Caco-2 (cell line): ENCODE results near the gene CASP1. TPM values are rescaled to one million over a fixed set of nuclear protein-coding genes. Genes with fewer than 3 reads are reported as not detected.
"Not testable (repeated sequence)": the region's sequence is repeated elsewhere in the genome, so short reads cannot be mapped to it uniquely, and the experiment has no call there.

Experiments
- BruUV-seq: library from RNA; stranded (reverse); fragments of 400-500 nt; replicated peaks from 2 replicates; lab custom pipeline; 2021; lab: Mats Ljungman, UMichigan
- CTCF ChIA-PET: fragments of 300-600 bp; sonication (Branson Sonifier 250); formaldehyde crosslinking; loops from one replicate; lab custom pipeline; 2022; ENCODE audit warnings: antibody characterized with exemption; lab: Charles Lee
- POLR2A ChIA-PET: fragments of 300-600 bp; sonication (Branson Sonifier 250); formaldehyde crosslinking; loops from one replicate; lab custom pipeline; 2022; ENCODE audit warnings: antibody characterized with exemption; lab: Charles Lee
- DNase-seq, 2 experiments: peaks; one replicate each; pipeline versions ENCODE4 v3.0.0 to v3.0.0-alpha.2; 2020 to 2022
- H3K27me3 ChIP-seq: replicated peaks from 2 replicates; pipeline ENCODE4 v1.6.0; 2011; ENCODE audit warnings: low read length; ENCODE audit not compliant: control insufficient read depth, insufficient read depth
- H3K36me3 ChIP-seq: 2 replicates; pipeline ENCODE4 v1.5.1; 2011; ENCODE audit warnings: low read length; ENCODE audit not compliant: control insufficient read depth, insufficient read depth
- H3K4me1 ChIP-seq: fragments of 250-450 bp; sonication (Bioruptor Pico); 2 replicates; pipeline ENCODE4 v1.5.1; 2020; ENCODE audit warnings: mild to moderate bottlenecking
- H3K4me3 ChIP-seq: 2 replicates; pipeline ENCODE4 v1.5.1; 2011; ENCODE audit warnings: low read depth, mild to moderate bottlenecking, control low read depth, low read length
- H3K9me3 ChIP-seq: fragments of 250-450 bp; sonication (Bioruptor Pico); 2 replicates; pipeline ENCODE4 v1.5.1; 2020; ENCODE audit warnings: mild to moderate bottlenecking, moderate library complexity
- H3K27ac Mint-ChIP-seq: one replicate; pipeline ENCODE4 v1.8.0; 2022; ENCODE audit warnings: mixed read lengths; ENCODE audit not compliant: unreplicated experiment
- H3K27me3 Mint-ChIP-seq: one replicate; pipeline ENCODE4 v1.8.0; 2022; ENCODE audit warnings: mixed read lengths; ENCODE audit not compliant: insufficient read depth, unreplicated experiment
- H3K36me3 Mint-ChIP-seq: one replicate; pipeline ENCODE4 v1.8.0; 2022; ENCODE audit warnings: mild to moderate bottlenecking, mixed read lengths; ENCODE audit not compliant: insufficient read depth, unreplicated experiment
- H3K4me1 Mint-ChIP-seq: one replicate; pipeline ENCODE4 v1.8.0; 2022; ENCODE audit warnings: low read depth, mixed read lengths; ENCODE audit not compliant: unreplicated experiment
- H3K4me3 Mint-ChIP-seq: one replicate; pipeline ENCODE4 v1.8.0; 2022; ENCODE audit warnings: mild to moderate bottlenecking, moderate library complexity, mixed read lengths; ENCODE audit not compliant: unreplicated experiment
- H3K9me3 Mint-ChIP-seq: one replicate; pipeline ENCODE4 v1.8.0; 2022; ENCODE audit warnings: mixed read lengths; ENCODE audit not compliant: unreplicated experiment
- CTCF ChIP-seq, 2 experiments: fragments of 200-600 bp in 1 of 2; IDR thresholded peaks; 1 replicate in 1 of 2; 2 replicates in 1 of 2; pipeline versions ENCODE4 v1.5.1 to v1.8.0; 2011 to 2022; ENCODE audit warnings: antibody characterized with exemption in 1 of 2, control low read depth in 1 of 2, inconsistent platforms in 1 of 2, low read depth in 1 of 2, low read length in 1 of 2, mild to moderate bottlenecking in 1 of 2, moderate library complexity in 1 of 2; ENCODE audit not compliant: insufficient read depth in 1 of 2, severe bottlenecking in 1 of 2, unreplicated experiment in 1 of 2
- intact Hi-C: fragments of 100-400 bp; cut with micrococcal nuclease; formaldehyde crosslinking; loops from one replicate; pipeline ENCODE4 v1.10.0; 2022; ENCODE audit not compliant: unreplicated experiment
- total RNA-seq: library from RNA; stranded (reverse); gene quantifications from 2 replicates; pipeline ENCODE4 v1.2.3, GENCODE V29; 2022

The CASP1 gene
- total RNA-seq, 1 experiment from 2014 or later = 1.4 TPM

GRCh38 chr11:105070306-105070705, 35.4 kb upstream of the CASP1 start:
- no peaks in the 10 kb centered on the region for H3K4me1 ChIP-seq
- Mint-ChIP-seq H3K4me1 (peaks cover 8% of the 10 kb centered on the region), H3K36me3 (no peaks in the 10 kb centered on the region), H3K4me3 (no peak overlapping the region), H3K27ac (no peak overlapping the region), H3K27me3 (no peaks in the 10 kb centered on the region), H3K9me3 (no peaks in the 10 kb centered on the region)
- POLR2A ChIA-PET = no interaction called here
- no peaks in the 10 kb centered on the region; the same call in 1 of the 2 replicates for H3K27me3 ChIP-seq
- BruUV-seq = no TSS peak
- no peaks in the 10 kb centered on the region for H3K9me3 ChIP-seq
- intact Hi-C loops = no loop called here
- no peaks in the 10 kb centered on the region for H3K36me3 ChIP-seq
- no peak for TF ChIP-seq CTCF (IDR thresholded peaks at IDR 0.05; ENCODE audit: insufficient read depth in 1 of 2, low read depth in 1 of 2, low read length in 1 of 2, severe bottlenecking in 1 of 2, unreplicated experiment in 1 of 2)
- CTCF ChIA-PET = no interaction called here
- no peak for DNase-seq
- no peak overlapping the region for H3K4me3 ChIP-seq

GRCh38 chr11:105069749-105070148, 34.8 kb upstream of the CASP1 start:
- H3K27me3 Mint-ChIP-seq, H3K4me1 ChIP-seq, H3K36me3 ChIP-seq, intact Hi-C loops, POLR2A ChIA-PET, H3K27me3 ChIP-seq, H3K4me3 Mint-ChIP-seq, H3K9me3 ChIP-seq, H3K27ac Mint-ChIP-seq, H3K4me3 ChIP-seq, H3K9me3 Mint-ChIP-seq, DNase-seq, H3K4me1 Mint-ChIP-seq, BruUV-seq, H3K36me3 Mint-ChIP-seq: not testable (repeated sequence)
- CTCF ChIA-PET = interaction anchor here (0.6 kb wide), 1 partner anchor 1008 kb away, joined by 3 read pairs; the partner anchor contains the start of gene AASDHPPT

- H3K4me1 Mint-ChIP-seq, H3K9me3 Mint-ChIP-seq, BruUV-seq, H3K36me3 ChIP-seq, H3K27me3 Mint-ChIP-seq, POLR2A ChIA-PET, intact Hi-C loops, H3K27ac Mint-ChIP-seq, H3K36me3 Mint-ChIP-seq, CTCF ChIA-PET, H3K4me3 Mint-ChIP-seq, H3K9me3 ChIP-seq, H3K4me1 ChIP-seq, H3K4me3 ChIP-seq, H3K27me3 ChIP-seq, DNase-seq: not testable (repeated sequence)
Observed at GRCh38 chr11:105063245-105063941, 28.4 kb upstream of the CASP1 start.

- H3K27ac Mint-ChIP-seq = no peak overlapping the region
- H3K9me3 Mint-ChIP-seq = peaks cover 9% of the 10 kb centered on the region
- no peaks in the 10 kb centered on the region for H3K27me3 ChIP-seq
- peaks cover 13% of the 10 kb centered on the region for H3K4me1 ChIP-seq
- no peak for TF ChIP-seq CTCF (IDR thresholded peaks at IDR 0.05; ENCODE audit: insufficient read depth in 1 of 2, low read depth in 1 of 2, low read length in 1 of 2, severe bottlenecking in 1 of 2, unreplicated experiment in 1 of 2)
- H3K4me1 Mint-ChIP-seq = peaks cover 19% of the 10 kb centered on the region
- no peaks in the 10 kb centered on the region for H3K36me3 Mint-ChIP-seq
- no peak overlapping the region for H3K4me3 ChIP-seq
- BruUV-seq = no TSS peak
- no peaks in the 10 kb centered on the region for H3K36me3 ChIP-seq
- H3K9me3 ChIP-seq = no peaks in the 10 kb centered on the region
- no peak for DNase-seq
- ChIA-PET CTCF (no interaction called here), POLR2A (no interaction called here)
- H3K4me3 Mint-ChIP-seq = no peak overlapping the region
- H3K27me3 Mint-ChIP-seq = no peaks in the 10 kb centered on the region
- intact Hi-C loops = no loop called here
Observed at GRCh38 chr11:105057432-105057831, 22.5 kb upstream of the CASP1 start.
